ENCODE data around the gene IL21R. TPM values are rescaled to one million over a fixed set of nuclear protein-coding genes. Genes with fewer than 3 reads are reported as not detected.

IL21R gene
- total and polyA plus RNA-seq, 2 donors (not counting 1 experiment from before 2014, with no cell fraction given) = 28.5 to 32.1 TPM

DNA sequence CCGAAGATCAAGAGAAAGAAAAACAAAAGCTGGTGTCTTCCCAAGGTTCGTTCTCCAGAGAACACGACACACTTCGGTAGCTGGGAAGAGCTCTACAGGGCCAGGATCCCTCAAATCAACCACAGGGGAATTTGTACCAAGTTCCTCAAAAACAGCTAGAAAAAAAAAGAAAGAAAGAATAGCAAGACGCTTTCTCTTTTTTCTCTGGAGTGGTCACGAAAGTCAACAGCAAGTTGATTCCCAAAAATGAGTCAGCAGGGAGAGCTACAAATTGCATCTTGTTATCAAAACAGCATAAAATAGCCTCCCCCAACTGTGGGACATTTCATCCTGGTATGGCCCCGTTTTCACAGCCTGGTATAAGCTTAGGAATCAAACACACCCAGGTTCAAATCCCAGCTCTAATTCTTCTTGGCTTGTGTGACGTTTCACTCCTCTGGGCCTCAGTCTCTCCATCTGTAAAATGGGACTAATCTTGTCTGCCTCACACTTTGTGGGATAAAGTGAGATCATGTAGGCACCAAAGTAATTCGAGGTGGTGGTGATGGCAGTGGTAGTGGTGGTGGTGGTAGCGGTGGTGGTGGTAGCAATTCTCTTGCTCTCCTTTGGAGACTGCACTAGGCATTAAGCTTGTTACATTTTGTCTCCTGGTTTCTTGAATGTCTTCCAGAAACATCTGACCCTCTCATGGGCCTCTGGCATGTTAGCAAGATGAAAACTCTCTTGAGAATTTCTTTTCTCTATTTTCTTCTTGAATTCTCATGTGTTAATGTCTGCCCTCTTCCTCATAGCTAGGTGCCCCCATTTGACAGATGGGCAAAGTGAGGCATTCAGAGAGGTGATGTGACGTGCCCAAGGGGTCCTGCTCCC is 988 bp upstream of the IL21R start:
- TF ChIP-seq, protein P1, sequence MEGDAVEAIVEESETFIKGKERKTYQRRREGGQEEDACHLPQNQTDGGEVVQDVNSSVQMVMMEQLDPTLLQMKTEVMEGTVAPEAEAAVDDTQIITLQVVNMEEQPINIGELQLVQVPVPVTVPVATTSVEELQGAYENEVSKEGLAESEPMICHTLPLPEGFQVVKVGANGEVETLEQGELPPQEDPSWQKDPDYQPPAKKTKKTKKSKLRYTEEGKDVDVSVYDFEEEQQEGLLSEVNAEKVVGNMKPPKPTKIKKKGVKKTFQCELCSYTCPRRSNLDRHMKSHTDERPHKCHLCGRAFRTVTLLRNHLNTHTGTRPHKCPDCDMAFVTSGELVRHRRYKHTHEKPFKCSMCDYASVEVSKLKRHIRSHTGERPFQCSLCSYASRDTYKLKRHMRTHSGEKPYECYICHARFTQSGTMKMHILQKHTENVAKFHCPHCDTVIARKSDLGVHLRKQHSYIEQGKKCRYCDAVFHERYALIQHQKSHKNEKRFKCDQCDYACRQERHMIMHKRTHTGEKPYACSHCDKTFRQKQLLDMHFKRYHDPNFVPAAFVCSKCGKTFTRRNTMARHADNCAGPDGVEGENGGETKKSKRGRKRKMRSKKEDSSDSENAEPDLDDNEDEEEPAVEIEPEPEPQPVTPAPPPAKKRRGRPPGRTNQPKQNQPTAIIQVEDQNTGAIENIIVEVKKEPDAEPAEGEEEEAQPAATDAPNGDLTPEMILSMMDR (IDR thresholded peaks at IDR 0.05) = no peak
- TF ChIP-seq EZH2 (IDR thresholded peaks at IDR 0.05; ENCODE audit: borderline replicate concordance, insufficient read depth, low read depth, low read length, poor library complexity, severe bottlenecking) = no peak
- 37% methylated on average over 8 of the region's 11 CpGs for WGBS (ENCODE audit: insufficient coverage)
- Histone ChIP-seq H3K9me3 (ENCODE audit: control extremely low read depth in 1 of 3, control insufficient read depth in 2 of 3, insufficient read depth in 1 of 3, low read length in 2 of 3) (peaks cover 1 to 13% (median 10%) of the 10 kb centered on the region in 3 donors), H3K4me1 (ENCODE audit: control insufficient read depth in 2 of 2, insufficient read depth in 2 of 2, low read length in 2 of 2) (peaks cover 73 to 90% of the 10 kb centered on the region in 2 donors), H3K4me2 (replicated peaks; ENCODE audit: low read depth, low read length, poor library complexity, severe bottlenecking) (peak overlapping the region; percentile 88), H2AFZ (ENCODE audit: insufficient read depth, low read depth, low read length, poor library complexity, severe bottlenecking) (no peak overlapping the region), H4K20me1 (ENCODE audit: control insufficient read depth, insufficient read depth, low read length, poor library complexity, severe bottlenecking) (peaks cover 23% of the 10 kb centered on the region), H3K36me3 (replicated peaks in 1 of 2; ENCODE audit: control extremely low read depth in 1 of 2, control insufficient read depth in 1 of 2, extremely low read depth in 1 of 2, insufficient read depth in 2 of 2, low read length in 1 of 2) (peaks cover 0 to 7% of the 10 kb centered on the region in 2 experiments), H3K79me2 (ENCODE audit: control insufficient read depth, insufficient read depth, low read length) (peaks cover 39% of the 10 kb centered on the region), H3K27me3 (replicated peaks in 1 of 4; ENCODE audit: control extremely low read depth in 1 of 4, control insufficient read depth in 3 of 4, insufficient read depth in 4 of 4, low read length in 3 of 4) (no peaks in the 10 kb centered on the region), H3K4me3 (ENCODE audit: control extremely low read depth in 1 of 5, extremely low read depth in 1 of 5, insufficient read depth in 1 of 5, low read depth in 2 of 5, low read length in 4 of 5) (no peak overlapping the region), H3K27ac (ENCODE audit: low read length in 2 of 2) (peak overlapping the region; percentile 90 to 96), H3K9ac (ENCODE audit: low read length) (peak overlapping the region; percentile 86)
- intact Hi-C loops (cut with micrococcal nuclease) = loop anchor here (10.0 kb wide), 1 partner anchor 86 kb away; the partner anchor contains the start of gene IL4R
- Mint-ChIP-seq H3K27ac (peak overlapping the region; percentile 97), H3K27me3 (no peaks in the 10 kb centered on the region), H3K9me3 (ENCODE audit: insufficient read depth) (no peaks in the 10 kb centered on the region), H3K4me3 (peak overlapping the region; percentile 98), H3K4me1 (peaks cover 84% of the 10 kb centered on the region)
- DNase-seq (peak; percentile 69), ATAC-seq (ENCODE audit: low read depth) (no peak)
- POLR2A ChIA-PET = interaction anchor here (0.5 to 3.9 kb wide), 12 partner anchors 19 to 201 kb away, joined by 3 to 20 read pairs (median 4); no protein-coding TSS in a partner anchor
- CTCF ChIA-PET = interaction anchor here (0.7 to 3.4 kb wide), 17 partner anchors 9 to 249 kb away, joined by 3 to 20 read pairs (median 4); partner anchors contain the start of gene KDM8
